ENCODE results near the gene SIX2. TPM values are rescaled to one million over a fixed set of nuclear protein-coding genes. Genes with fewer than 3 reads are reported as not detected.

The SIX2 gene
- total and polyA plus RNA-seq, 2 donors (not counting 3 experiments of a cell fraction or from before 2014, with no cell fraction given), result 0.24 to 0.54 TPM

- no peaks in the 10 kb centered on the region for H3K9me3 ChIP-seq (replicated peaks; ENCODE audit: control insufficient read depth, insufficient read depth, low read length)
- no peak overlapping the region for H3K27ac ChIP-seq (ENCODE audit: insufficient read depth, low read depth, low read length)
- POLR2A ChIA-PET, result interaction anchor here (0.7 kb wide), 1 partner anchor 1324 kb away, joined by 5 read pairs; no protein-coding TSS in a partner anchor
- intact Hi-C loops (cut with micrococcal nuclease) (no loop called here), dilution Hi-C loops (cut with MboI; ENCODE audit: extremely low pct_ligation_motif_present, low sequenced_read_pairs) (no loop called here)
- TF ChIP-seq, protein P1, sequence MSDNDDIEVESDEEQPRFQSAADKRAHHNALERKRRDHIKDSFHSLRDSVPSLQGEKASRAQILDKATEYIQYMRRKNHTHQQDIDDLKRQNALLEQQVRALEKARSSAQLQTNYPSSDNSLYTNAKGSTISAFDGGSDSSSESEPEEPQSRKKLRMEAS (IDR thresholded peaks at IDR 0.05; ENCODE audit: insufficient read depth, insufficient read length), result no peak
- TF ChIP-seq EZH2 (IDR thresholded peaks at IDR 0.05; ENCODE audit: borderline replicate concordance, low read depth, low read length, severe bottlenecking) (no peak), CTCF (IDR thresholded peaks at IDR 0.05; ENCODE audit: extremely low read depth in 1 of 2, insufficient read depth in 1 of 2, low read depth in 1 of 2, low read length in 2 of 2) (no peak), POLR2A (IDR thresholded peaks at IDR 0.05; ENCODE audit: low read depth, low read length) (no peak), FOS (IDR thresholded peaks at IDR 0.05; ENCODE audit: borderline replicate concordance, insufficient read depth, low read length) (no peak), GATA2 (IDR thresholded peaks at IDR 0.05; ENCODE audit: insufficient read depth, insufficient read length, low read depth, low read length) (no peak), MYC (IDR thresholded peaks at IDR 0.05; ENCODE audit: low read depth, low read length) (no peak), JUN (IDR thresholded peaks at IDR 0.05; ENCODE audit: borderline replicate concordance, insufficient read depth, insufficient read length, low read depth) (no peak), POLR2AphosphoS5 (IDR thresholded peaks at IDR 0.05; ENCODE audit: insufficient read depth, low read depth, low read length) (no peak)
- H4K20me1 ChIP-seq (replicated peaks; ENCODE audit: control insufficient read depth, extremely low read depth, insufficient read depth, low read length), result no peaks in the 10 kb centered on the region
- no peak overlapping the region for H3K4me3 ChIP-seq (replicated peaks in 1 of 3; ENCODE audit: insufficient read depth in 1 of 3, low read depth in 1 of 3, low read length in 3 of 3)
- H3K4me1 ChIP-seq (ENCODE audit: control insufficient read depth, extremely low read depth, insufficient read depth, low read length), result no peaks in the 10 kb centered on the region
- H3K36me3 ChIP-seq (ENCODE audit: control insufficient read depth in 2 of 2, extremely low read depth in 1 of 2, insufficient read depth in 2 of 2, low read length in 2 of 2), result no peaks in the 10 kb centered on the region
- H3K79me2 ChIP-seq (ENCODE audit: control insufficient read depth, insufficient read depth, low read length), result no peaks in the 10 kb centered on the region
- no peaks in the 10 kb centered on the region for H3K9me1 ChIP-seq (replicated peaks; ENCODE audit: control insufficient read depth, extremely low read depth, insufficient read depth, low read length)
- peaks cover 20 to 26% of the 10 kb centered on the region in 2 experiments for H3K27me3 ChIP-seq (ENCODE audit: control insufficient read depth in 2 of 2, insufficient read depth in 2 of 2, low read length in 2 of 2)
- H2AFZ ChIP-seq (ENCODE audit: low read depth, low read length), result no peak overlapping the region
- no peak for FAIRE-seq
- no peak for DNase-seq (ENCODE audit: low read depth, low spot score)
- no TSS peak for BruUV-seq (replicated peaks)
- CTCF ChIA-PET, result interaction anchor here (1.5 kb wide), 1 partner anchor 534 kb away, joined by 3 read pairs; no protein-coding TSS in a partner anchor
- no peak overlapping the region for H3K9ac ChIP-seq (replicated peaks; ENCODE audit: extremely low read depth, insufficient read depth, low read length)
- no peak overlapping the region for H3K4me2 ChIP-seq (ENCODE audit: insufficient read depth, low read length)
These were observed 48.4 kb downstream of the SIX2 start for GRCh38 chr2:44960871-44961270.

Data from endothelial cell of umbilical vein (primary cell).